Measurements from ENCODE around the gene PTH1R.

Gene PTH1R

DNA sequence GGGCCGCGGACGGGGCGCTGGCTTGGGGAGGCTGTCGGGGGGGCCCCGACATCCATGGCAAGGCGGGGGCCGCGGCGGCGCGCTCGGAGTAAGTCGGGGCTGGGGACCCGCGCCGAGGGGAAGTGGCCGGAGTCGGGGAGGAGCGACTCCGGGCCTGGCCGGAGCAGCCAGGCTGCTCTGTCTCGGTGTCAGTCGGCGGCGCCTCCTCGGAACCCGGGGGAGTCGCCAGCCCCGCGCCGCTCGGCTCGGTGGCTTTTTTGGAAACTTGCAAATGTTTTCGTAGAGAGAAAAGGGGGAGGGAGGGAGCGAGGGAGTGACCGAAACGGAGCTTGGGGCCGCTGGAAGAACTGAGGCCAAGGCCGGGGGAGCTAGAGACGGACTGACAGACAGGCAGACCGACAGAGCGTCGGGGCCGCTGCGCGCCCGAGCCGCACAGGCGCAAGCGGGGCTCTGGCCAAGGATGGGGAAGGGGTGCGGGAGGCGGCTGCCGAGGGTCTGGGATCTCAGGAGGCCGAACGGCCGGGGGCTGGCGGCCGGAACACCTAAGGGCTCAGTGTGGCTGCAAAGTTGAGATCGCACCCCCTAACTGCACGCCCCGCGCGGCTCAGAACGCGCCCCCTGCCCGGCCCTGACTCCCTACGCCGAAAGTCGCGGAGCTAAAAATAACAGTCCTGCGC, 5.0 kb downstream of the PTH1R start:
- no peak for DNase-seq (ENCODE audit: low read depth in 4 of 4, low spot score in 1 of 4)

DNA sequence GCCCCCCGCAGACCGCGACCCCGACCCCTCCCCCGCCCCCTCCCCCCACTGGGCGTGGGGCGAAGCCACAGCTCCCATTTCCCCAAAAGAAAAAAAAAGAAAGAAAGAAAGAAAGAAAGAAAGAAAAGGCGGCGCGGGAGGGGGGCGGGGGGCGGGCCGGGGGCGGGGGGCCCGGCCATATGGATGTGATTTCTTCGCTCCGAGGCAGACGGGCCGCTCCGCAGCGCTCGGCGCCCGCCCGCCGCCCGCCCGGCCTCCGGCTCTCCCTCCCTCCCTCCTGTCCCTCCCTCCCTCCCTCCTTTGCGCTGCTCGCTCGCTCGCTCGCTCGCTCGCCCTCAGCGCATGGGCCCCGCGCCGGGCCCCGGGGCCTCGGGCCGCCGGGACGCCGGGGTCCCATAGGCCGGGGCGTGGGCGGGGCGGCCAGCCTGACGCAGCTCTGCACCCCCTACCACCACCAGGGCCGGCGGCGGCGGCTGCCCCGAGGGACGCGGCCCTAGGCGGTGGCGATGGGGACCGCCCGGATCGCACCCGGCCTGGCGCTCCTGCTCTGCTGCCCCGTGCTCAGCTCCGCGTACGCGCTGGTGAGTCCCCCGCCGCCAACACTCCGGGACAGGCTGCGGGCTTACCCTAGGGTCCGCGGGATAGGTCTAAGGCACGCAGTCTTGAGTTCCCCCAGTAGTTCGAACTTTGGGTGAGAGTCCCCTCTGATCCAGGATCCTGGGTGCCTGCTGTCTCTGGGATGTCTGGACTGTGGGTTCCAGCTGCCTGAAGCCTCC, 5.7 kb downstream of the PTH1R start:
- no peak for DNase-seq (ENCODE audit: low read depth in 4 of 4, low spot score in 1 of 4)

DNA sequence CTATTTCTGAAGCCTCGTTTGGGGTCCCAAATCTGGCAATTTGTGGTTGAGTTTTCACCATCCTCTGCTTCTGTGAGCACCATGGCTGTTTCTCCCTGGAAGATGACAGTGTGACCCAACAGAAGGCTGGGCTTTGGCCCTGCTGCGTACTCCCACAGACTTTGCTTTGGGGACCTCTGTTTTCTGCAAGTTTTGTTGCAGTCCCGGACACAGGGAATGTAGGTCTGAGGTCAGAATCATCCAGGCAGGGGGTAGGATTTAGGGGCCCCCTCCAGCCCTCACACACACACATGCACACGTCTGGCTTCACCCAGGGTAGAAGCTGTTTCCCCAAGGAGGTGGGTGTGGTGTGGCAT, 6.3 kb downstream of the PTH1R start:
- DNase-seq (ENCODE audit: low read depth in 4 of 4, low spot score in 1 of 4): no peak

DNA sequence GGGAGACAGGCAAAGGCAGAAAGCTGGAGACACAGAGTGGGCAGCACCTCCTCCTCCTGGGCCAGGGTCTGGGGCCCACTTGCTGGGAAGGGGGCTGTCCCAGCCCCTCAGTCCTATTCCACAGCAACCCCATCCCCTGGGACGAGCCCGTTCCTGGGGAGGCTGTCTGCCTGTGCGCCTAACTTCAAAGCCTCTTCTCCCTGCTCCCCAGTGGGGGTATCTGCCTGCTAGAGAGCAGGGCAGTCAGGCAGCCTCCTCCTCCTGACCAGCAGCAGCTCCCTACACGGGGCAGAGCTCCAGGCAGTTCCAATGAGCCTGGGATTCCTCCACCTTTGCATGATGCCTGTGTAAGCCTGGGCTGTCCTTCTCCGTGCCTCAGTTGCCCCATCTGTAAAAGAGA, 6.9 kb downstream of the PTH1R start:
- no peak for DNase-seq (ENCODE audit: low read depth in 4 of 4, low spot score in 1 of 4)

DNA sequence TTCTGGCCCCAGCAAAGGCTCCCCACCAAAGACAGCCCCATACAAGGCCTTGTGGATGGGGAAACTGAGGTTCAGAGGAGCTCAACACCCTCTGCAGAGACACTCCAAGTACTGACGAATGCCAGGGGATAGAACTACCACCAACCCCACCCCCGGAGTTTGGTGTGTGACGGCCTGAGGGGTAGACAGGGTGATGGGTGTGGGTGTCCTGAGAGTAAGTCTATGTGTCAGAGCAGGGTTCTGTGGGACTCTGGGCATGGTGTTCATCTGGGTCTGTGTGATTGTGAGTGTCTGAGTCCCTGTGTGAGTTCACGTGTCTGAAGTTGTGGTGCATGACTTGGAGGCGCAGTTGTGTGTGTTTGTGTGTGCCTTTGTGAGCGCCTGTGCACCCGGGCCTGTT, 7.4 kb downstream of the PTH1R start:
- no peak for DNase-seq (ENCODE audit: low read depth in 4 of 4, low spot score in 1 of 4)

DNA sequence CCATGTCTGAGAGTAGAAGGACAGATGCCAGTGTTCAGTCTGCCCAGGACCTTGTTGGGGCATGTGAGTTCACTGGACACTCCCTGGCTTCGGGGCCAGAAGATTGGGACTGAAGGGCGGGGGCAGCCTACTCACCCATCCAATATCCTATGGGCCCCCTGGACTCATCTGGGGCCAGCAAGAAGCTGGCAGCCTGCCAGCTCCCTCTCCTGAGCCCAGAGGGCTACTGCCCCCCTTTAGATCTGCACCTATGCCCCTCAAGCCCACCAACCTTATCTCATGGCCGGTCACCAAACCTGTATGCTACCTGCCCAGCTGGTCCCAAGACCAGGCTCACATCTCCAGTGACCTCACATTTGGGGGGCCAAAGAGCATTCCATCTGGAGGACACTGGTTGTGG, 8.1 kb downstream of the PTH1R start:
- DNase-seq (ENCODE audit: low read depth in 4 of 4, low spot score in 1 of 4): no peak

DNA sequence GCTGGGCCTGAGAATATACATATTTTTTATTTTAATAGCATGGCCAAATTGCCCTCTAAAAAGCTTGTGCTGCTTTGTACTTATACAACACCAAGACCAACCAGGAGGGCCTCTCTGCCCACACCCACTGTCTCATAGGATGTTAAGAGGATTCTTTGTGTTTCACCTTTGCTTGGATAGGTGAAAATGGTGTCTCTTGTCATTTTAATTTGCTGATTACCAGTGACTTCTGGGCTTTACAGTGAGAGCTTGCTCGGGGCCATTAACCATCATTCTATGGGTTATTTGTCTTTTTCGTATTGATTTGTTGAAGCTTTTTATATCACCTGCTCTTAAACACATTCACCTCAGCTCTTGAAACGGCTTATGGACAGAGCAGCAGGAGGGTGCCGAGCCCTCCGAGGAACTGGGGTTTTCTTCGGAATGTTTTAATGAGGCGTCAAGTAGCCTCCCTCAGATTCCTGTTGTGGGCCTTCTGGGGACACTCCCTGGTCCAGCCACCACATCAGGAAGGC, 10.5 kb downstream of the PTH1R start:
- DNase-seq (ENCODE audit: low read depth in 4 of 4, low spot score in 1 of 4): no peak

DNA sequence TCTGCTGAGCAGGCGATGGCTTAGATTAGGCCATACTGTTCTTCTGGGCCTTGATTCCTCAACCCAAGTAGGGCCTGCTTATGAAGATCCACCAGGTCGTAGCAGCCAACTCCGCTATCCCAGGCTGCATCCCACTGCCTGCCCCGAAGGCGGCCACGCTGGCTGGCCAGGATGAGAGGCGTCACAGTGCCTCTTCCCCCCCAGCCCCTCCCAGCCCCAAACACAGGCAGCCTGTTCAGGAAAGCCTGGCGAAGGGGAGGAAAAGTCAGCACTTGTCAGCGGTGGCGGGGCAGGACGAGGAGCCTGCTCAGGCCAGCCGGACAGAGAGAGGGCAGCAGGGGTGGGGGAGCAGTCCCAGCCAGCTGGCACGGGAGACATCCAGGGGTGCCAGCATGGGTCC, 11.2 kb downstream of the PTH1R start:
- DNase-seq (ENCODE audit: low read depth in 4 of 4, low spot score in 1 of 4): no peak

DNA sequence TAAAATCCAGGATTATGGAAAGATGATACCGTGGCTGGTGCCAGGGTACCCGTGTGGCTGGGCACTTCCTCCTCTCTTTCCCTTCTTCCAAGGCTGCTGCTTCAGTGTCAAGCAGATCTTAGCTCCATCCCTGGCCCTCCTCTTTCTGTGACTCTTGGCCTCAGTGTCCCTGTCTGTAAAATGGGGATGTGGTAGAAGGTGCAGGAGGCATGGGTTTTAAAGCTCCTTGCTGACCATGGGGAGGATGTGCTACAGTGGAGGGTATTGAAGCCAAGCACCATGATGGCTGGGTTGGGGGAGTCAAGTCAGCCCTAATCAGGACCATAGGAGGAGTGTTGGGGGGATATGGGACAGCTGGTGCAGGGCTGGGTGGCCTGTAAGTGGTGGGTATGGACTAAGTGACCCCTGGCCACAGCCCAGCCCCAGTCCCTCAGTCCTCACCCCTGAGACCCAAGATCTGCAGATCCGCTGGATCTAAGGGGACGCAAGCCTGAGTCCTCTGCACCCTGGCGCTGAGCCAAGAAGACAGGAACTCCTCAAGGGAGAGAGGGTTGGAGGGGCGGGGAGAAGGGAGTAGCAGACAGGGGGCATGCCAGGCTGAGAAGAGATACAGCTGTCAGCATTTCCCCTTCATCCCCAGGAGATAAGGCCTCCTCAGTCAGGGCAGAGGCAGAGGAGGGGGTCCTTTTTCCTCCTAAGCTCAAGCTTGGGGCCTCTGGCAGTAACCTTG, 12.0 kb downstream of the PTH1R start:
- DNase-seq (ENCODE audit: low read depth in 4 of 4, low spot score in 1 of 4): no peak

DNA sequence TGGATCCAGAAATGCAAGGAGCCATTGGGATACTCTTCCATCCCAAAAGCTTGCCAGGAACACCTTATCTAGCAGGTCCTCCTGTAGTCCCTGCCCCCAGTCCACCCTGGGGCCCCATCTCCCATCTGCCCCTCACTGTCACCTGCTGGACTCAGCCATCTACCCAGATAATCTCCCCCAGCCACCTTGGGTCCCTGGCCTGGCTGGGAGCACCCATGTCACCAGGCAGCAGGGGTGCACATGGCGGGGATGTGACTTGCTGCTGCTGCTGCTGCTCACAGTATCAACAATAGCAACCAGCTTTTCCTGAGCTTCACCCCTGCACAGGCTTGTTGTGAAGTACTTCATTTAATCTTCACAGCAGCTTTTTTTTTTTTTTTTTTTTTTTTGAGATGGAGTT, 12.6 kb downstream of the PTH1R start:
- no peak for DNase-seq (ENCODE audit: low read depth in 4 of 4, low spot score in 1 of 4)

DNA sequence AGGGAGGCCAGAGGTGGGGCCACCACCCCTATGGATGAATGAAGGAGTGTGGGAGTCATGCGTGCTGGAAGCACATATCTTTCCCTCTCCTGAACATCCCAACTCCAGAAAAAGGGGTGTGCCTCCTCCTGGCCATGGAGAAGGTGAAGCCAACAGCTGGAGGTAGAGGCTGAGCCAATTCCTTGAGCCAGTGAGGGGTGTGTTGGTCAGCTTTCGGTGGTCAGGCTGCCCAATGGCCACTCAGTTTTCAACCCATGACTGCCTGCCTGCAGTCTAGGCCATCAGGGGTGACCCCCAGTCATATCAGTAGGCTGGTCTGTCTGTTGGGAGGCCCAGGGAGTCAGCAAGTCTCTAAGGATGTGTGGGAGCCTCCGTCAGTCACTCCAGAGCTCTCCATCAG, 13.6 kb downstream of the PTH1R start:
- no peak for DNase-seq (ENCODE audit: low read depth in 4 of 4, low spot score in 1 of 4)

DNA sequence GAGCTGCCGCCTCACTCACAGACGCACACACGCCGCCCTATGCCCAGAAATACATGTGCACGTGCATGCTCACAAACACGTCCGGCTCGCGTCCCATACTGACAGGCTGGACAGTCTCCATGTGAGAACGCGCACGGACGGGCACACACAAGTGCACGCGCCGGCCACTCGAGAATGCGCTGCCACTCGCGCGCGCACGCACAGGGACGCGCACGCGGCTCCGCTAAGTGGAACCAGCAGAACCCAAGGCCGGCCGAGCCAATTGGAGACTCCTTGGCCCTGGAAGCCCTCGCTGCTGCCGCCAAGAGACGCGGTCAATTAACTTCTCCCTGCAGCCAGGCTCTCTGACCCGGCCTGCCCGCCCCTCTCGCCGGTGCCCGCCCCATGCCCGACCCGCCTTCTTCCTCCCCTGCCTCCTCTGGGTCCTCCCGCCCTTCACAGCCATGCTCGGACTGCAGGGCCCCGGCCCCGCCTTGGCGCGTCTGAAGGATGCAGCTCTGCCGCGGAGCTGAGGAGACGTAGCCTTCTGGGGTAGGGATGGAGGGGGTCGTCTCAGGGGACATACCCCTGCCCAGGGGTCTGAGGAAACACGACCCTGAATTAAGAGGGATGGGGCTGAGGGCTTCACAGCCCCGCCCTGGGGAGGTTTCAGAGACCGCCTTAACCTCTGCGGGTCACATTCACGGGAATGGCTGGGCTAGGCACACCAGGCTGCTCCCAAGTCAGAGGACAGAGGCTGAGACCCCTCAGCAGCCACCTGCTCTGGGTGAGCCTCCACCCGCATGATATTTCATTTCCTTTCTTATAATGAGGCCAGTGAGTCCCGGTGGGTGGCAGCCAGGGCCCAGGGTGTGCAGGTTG, 15.0 kb downstream of the PTH1R start:
- no peak for DNase-seq (ENCODE audit: low read depth in 4 of 4, low spot score in 1 of 4)

DNA sequence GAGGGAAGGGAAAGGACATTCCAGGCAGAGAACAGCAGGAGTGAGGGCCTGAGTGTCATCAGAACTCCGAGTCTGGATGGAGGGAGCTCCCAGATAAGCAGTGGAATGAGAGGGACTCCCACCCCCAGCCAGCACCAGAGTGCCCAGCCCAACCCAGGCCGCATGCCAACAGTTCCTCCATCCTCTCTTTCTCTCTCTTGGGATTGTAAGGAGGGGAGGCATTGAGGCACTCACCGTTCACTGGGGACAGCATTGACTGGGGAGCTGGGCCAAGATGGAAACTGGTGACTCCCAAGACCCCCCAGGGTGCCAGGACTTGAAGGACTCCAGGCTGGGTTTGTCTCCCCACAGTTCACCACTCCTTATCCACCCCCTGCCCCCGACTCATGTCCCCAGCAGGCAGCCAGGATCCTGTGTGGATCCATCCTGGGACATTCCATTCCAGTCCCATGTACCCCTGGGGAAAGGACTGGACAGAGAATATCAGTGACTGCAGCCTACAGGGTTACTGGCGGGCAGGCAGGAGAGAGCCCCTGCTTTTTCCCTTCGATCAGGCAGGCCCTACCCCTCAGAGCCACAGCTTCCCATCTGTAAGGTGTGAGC, 15.7 kb downstream of the PTH1R start:
- no peak for DNase-seq (ENCODE audit: low read depth in 4 of 4, low spot score in 1 of 4)

DNA sequence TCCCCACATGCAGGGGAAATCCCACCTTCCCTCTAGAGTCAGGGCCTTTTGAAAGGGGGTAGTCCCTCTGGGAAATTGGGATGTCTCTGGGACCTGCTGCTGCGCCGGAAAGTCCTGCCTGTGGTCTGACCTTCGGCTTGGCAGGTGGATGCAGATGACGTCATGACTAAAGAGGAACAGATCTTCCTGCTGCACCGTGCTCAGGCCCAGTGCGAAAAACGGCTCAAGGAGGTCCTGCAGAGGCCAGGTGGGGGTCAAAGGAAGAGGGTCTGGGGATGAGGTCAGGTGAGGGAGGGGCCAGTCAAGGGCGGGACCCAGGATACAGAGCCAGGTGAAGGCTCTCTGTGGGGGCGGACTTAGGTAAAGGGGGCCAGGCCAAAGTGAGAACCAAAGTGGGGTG, 16.2 kb downstream of the PTH1R start:
- no peak for DNase-seq (ENCODE audit: low read depth in 4 of 4, low spot score in 1 of 4)

DNA sequence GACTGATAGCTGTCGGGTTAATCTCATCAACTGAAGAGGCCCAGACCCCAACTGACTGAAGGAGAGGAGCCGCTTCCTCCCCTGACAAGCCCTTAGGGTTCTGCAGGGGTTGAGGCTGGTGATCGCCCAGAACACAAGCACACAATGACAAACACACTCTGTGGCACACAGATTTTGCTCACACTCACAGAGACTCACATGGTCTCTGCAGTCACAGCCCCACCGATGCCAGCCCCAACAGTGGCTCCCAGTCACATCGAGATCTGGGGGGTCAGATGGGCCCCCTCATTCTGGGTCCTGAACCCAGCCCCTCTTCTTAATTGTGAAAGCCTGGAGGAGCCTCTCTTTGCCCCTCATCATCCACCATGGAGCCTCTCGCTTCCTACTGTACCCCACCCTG, 16.7 kb downstream of the PTH1R start:
- DNase-seq (ENCODE audit: low read depth in 4 of 4, low spot score in 1 of 4): no peak

DNA sequence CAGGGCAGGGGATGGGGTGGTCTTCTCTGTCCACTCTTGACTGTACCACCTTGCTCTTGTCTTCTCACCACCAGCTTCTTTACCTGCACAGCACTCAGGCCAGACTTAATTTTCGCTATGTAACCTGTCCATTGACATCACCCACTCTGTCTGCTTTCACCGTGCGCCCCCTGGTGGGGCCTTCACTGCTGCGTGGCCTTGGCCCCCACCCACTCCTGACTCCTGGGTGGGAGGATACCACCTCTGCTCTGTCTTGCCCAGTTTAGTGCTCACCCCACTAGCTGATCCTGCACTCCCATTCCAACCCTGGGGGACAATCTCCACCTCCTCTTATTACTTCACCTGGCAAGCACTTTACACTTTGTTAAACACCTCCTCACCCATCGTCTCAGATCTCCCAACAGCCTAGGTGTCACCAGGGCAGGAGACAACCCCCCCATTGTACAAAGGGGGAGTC, 17.7 kb downstream of the PTH1R start:
- peak; percentile 50 to 66 (median 63) for DNase-seq (ENCODE audit: low read depth in 4 of 4, low spot score in 1 of 4)

DNA sequence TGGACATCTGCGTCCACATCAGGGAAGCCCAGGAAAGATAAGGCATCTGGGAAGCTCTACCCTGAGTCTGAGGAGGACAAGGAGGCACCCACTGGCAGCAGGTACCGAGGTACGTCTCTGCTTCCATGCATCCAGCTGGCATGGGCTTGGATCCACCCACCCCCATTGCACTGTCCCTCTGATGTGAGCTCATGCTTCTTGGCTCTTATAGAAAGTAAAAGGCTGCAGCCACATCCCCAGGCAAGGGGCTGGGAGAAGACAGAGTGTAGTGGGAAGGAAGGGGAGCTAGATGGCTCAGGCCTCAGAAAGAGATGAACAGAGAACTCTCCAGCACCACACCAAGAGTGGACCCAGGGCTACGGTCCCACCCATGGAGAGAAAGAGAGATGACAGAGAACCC, 18.2 kb downstream of the PTH1R start:
- no peak for DNase-seq (ENCODE audit: low read depth in 4 of 4, low spot score in 1 of 4)

DNA sequence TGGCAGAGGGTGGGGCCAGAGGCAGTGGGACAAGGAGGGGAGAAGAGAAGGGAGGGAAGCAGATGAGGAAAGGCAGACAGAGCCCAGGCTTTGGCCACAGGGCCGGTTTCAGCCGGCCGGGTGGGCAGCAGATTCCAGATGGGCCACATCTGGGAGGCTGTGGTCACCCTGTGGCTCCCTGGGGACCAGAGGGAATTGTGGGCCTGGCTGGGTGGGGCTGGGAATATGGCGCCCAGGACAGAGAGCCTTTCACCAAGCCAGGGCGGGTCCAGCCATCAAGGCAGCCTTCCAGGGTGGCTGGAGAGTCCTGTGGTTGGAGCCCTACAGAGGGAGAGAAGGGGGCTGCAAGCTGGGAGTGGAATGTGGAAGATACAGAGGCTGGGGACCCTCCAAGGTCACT, 18.9 kb downstream of the PTH1R start:
- no peak for DNase-seq (ENCODE audit: low read depth in 4 of 4, low spot score in 1 of 4)

DNA sequence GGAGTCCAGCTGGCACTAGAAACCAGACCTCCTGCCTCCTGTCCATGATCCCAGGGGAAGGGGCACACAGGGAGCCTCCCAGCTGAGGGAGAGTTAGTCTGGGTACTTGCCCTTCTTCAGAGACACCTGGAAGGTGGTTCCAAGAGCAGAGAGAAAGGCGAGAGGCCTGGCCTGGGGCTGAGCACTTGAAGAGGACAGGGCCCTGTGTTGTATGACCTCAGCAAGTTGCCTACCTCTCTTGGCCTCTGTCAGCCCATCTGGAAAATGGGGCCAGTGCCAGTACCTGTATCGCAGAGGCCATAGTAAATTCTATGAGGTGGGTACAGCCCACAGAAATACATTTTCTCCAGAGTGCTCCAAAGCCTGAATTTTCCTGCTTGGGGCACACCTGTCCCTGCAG, 19.5 kb downstream of the PTH1R start:
- DNase-seq (ENCODE audit: low read depth in 4 of 4, low spot score in 1 of 4): no peak

DNA sequence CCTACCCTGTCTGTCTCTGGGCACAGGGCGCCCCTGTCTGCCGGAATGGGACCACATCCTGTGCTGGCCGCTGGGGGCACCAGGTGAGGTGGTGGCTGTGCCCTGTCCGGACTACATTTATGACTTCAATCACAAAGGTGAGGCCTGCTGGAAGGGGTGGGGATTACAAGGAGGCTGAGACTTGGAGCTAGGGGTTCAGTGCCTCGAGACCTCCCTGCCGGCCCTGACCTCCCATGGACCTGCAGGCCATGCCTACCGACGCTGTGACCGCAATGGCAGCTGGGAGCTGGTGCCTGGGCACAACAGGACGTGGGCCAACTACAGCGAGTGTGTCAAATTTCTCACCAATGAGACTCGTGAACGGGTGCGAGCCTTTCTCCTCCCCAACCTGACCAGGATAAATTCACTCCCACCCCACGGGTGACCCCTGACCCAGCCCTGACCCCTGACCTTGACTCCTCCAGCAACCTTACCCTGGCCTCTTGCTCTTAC, 20.4 kb downstream of the PTH1R start:
- DNase-seq (ENCODE audit: low read depth in 4 of 4, low spot score in 1 of 4): no peak
